ENCODE measurements around the gene MORC1.
A peak's percentile ranks its signal among the peaks of the same experiment; 100 is the strongest.

MORC1 gene

DNA sequence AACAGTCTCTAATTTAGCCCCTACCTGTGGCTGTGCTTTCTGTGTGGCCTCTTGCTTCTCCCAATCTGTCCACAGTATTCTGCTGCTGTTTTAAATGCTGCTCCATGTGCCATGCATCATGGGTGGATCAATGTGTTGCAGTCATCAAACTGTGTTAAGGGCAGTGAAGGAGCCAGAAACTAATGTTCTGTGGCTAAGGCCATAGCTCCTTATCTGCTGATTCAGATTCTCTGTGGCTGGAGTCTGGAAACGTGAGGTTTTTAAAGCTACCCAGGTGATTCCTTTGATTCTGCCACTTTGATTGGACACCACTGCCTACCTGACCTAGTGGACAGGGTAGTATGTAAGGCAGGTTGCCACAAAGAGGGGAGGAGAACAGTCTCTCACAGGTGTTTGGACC, 44.8 kb downstream of the MORC1 start:
- Histone ChIP-seq H3K79me2 (ENCODE audit: low read length) (no peaks in the 10 kb centered on the region), H3K4me1 (ENCODE audit: low read length) (peaks cover 9% of the 10 kb centered on the region), H3K4me3 (ENCODE audit: low read length) (no peak overlapping the region), H2AFZ (ENCODE audit: low read depth, low read length) (no peak overlapping the region), H3K4me2 (ENCODE audit: low read length) (no peak overlapping the region), H4K20me1 (ENCODE audit: insufficient read depth, low read length) (no peaks in the 10 kb centered on the region), H3K36me3 (replicated peaks; ENCODE audit: low read depth, low read length) (no peaks in the 10 kb centered on the region), H3K9ac (ENCODE audit: low read length) (no peak overlapping the region), H3K9me3 (ENCODE audit: insufficient read depth, low read length) (no peaks in the 10 kb centered on the region), H3K27ac (ENCODE audit: low read length) (no peak overlapping the region), H3K27me3 (ENCODE audit: low read depth, low read length) (peaks cover 7% of the 10 kb centered on the region; the same call in 1 of the 2 replicates)
- TF ChIP-seq, protein P1, sequence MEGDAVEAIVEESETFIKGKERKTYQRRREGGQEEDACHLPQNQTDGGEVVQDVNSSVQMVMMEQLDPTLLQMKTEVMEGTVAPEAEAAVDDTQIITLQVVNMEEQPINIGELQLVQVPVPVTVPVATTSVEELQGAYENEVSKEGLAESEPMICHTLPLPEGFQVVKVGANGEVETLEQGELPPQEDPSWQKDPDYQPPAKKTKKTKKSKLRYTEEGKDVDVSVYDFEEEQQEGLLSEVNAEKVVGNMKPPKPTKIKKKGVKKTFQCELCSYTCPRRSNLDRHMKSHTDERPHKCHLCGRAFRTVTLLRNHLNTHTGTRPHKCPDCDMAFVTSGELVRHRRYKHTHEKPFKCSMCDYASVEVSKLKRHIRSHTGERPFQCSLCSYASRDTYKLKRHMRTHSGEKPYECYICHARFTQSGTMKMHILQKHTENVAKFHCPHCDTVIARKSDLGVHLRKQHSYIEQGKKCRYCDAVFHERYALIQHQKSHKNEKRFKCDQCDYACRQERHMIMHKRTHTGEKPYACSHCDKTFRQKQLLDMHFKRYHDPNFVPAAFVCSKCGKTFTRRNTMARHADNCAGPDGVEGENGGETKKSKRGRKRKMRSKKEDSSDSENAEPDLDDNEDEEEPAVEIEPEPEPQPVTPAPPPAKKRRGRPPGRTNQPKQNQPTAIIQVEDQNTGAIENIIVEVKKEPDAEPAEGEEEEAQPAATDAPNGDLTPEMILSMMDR (IDR thresholded peaks at IDR 0.05; ENCODE audit: low read depth, low read length), result no peak
- no peak for TF ChIP-seq EZH2phosphoT487 (IDR thresholded peaks at IDR 0.05; ENCODE audit: low read depth)

DNA sequence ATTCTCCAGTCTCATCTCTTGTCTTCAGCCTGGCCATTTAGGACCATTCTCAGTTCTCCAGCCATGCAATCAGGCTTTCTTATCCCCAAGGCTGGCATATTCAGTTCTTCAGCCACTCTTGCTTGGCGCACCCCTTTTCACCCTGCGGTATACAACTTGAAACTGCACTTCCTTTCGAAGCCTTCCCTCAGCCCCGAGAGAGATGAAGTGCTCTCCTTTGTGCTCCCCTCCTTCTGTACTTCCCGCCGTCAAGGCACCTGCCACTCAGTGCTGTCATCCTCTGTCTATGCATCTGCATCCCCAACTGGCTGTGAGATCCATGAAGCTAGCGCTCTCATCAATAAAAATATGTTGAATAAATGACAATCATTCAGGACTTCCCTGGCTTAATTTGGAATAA, 45.7 kb downstream of the MORC1 start:
- no peaks in the 10 kb centered on the region for H3K79me2 ChIP-seq (ENCODE audit: low read length)
- H3K27me3 ChIP-seq (ENCODE audit: low read depth, low read length), result peaks cover 7% of the 10 kb centered on the region; the same call in 1 of the 2 replicates
- H3K36me3 ChIP-seq (replicated peaks; ENCODE audit: low read depth, low read length), result no peaks in the 10 kb centered on the region
- H3K4me3 ChIP-seq (ENCODE audit: low read length), result no peak overlapping the region
- H3K9ac ChIP-seq (ENCODE audit: low read length), result no peak overlapping the region
- no peaks in the 10 kb centered on the region for H4K20me1 ChIP-seq (ENCODE audit: insufficient read depth, low read length)
- H2AFZ ChIP-seq (ENCODE audit: low read depth, low read length), result no peak overlapping the region
- peak overlapping the region; percentile 29 for H3K4me2 ChIP-seq (ENCODE audit: low read length)
- no peaks in the 10 kb centered on the region for H3K9me3 ChIP-seq (ENCODE audit: insufficient read depth, low read length)
- TF ChIP-seq, protein P1 (IDR thresholded peaks at IDR 0.05; ENCODE audit: low read depth, low read length), result no peak
- no peak for TF ChIP-seq EZH2phosphoT487 (IDR thresholded peaks at IDR 0.05; ENCODE audit: low read depth)
- no peak overlapping the region for H3K27ac ChIP-seq (ENCODE audit: low read length)
- H3K4me1 ChIP-seq (ENCODE audit: low read length), result peaks cover 9% of the 10 kb centered on the region

GRCh38 chr3:109071350-109072142, 46.4 kb downstream of the MORC1 start:
- no peak overlapping the region for H2AFZ ChIP-seq (ENCODE audit: low read depth, low read length)
- no peaks in the 10 kb centered on the region for H3K9me3 ChIP-seq (ENCODE audit: insufficient read depth, low read length)
- H3K4me1 ChIP-seq (ENCODE audit: low read length), result peaks cover 9% of the 10 kb centered on the region
- TF ChIP-seq, protein P1 (IDR thresholded peaks at IDR 0.05; ENCODE audit: low read depth, low read length), result peak; percentile 31
- no peak for TF ChIP-seq EZH2phosphoT487 (IDR thresholded peaks at IDR 0.05; ENCODE audit: low read depth)
- H3K27ac ChIP-seq (ENCODE audit: low read length), result no peak overlapping the region
- no peaks in the 10 kb centered on the region for H3K79me2 ChIP-seq (ENCODE audit: low read length)
- no peak overlapping the region for H3K9ac ChIP-seq (ENCODE audit: low read length)
- H3K4me3 ChIP-seq (ENCODE audit: low read length), result no peak overlapping the region
- no peaks in the 10 kb centered on the region for H3K36me3 ChIP-seq (replicated peaks; ENCODE audit: low read depth, low read length)
- H3K4me2 ChIP-seq (ENCODE audit: low read length), result peak overlapping the region; percentile 29
- peaks cover 7% of the 10 kb centered on the region; the same call in 1 of the 2 replicates for H3K27me3 ChIP-seq (ENCODE audit: low read depth, low read length)
- H4K20me1 ChIP-seq (ENCODE audit: insufficient read depth, low read length), result no peaks in the 10 kb centered on the region

DNA sequence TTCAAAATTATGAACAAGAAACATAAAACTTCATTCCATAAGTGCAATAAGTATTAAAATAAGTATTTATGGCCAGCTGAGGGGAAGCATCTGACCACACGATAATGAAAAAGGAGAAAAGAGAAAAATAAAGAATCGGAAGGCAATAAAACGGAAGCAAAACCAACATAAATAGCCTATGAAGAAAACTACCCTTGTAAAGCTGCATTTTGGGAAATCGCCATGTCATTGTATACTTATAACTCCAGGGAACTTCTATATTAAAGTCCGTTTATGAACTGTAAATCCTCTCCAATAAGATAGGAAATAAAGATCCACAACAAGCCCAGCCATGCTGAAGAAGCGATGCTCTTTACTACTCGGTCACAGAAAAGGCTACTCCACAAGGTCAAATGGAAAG, 47.7 kb downstream of the MORC1 start:
- H4K20me1 ChIP-seq (ENCODE audit: insufficient read depth, low read length), result no peaks in the 10 kb centered on the region
- no peak overlapping the region for H3K9ac ChIP-seq (ENCODE audit: low read length)
- no peak for TF ChIP-seq EZH2phosphoT487 (IDR thresholded peaks at IDR 0.05; ENCODE audit: low read depth)
- TF ChIP-seq, protein P1 (IDR thresholded peaks at IDR 0.05; ENCODE audit: low read depth, low read length), result no peak
- H3K27me3 ChIP-seq (ENCODE audit: low read depth, low read length), result peaks cover 7% of the 10 kb centered on the region; the same call in 1 of the 2 replicates
- H3K79me2 ChIP-seq (ENCODE audit: low read length), result no peaks in the 10 kb centered on the region
- H3K4me3 ChIP-seq (ENCODE audit: low read length), result no peak overlapping the region
- H3K4me1 ChIP-seq (ENCODE audit: low read length), result peaks cover 9% of the 10 kb centered on the region
- H3K9me3 ChIP-seq (ENCODE audit: insufficient read depth, low read length), result no peaks in the 10 kb centered on the region
- H3K27ac ChIP-seq (ENCODE audit: low read length), result no peak overlapping the region
- no peaks in the 10 kb centered on the region for H3K36me3 ChIP-seq (replicated peaks; ENCODE audit: low read depth, low read length)
- H3K4me2 ChIP-seq (ENCODE audit: low read length), result no peak overlapping the region
- no peak overlapping the region for H2AFZ ChIP-seq (ENCODE audit: low read depth, low read length)

All from OCI-LY3 (cell line).